ENCODE results near the gene CFAP97. TPM values are rescaled to one million over a fixed set of nuclear protein-coding genes. Genes with fewer than 3 reads are reported as not detected.

CFAP97 gene
- total RNA-seq, 1 donor from 2014 or later, result 33.7 TPM

- no peak for DNase-seq
Observed at GRCh38 chr4:185196437-185196836, 7.4 kb downstream of the CFAP97 start.

- no peak for DNase-seq
Observed at GRCh38 chr4:185194924-185195888, 8.6 kb downstream of the CFAP97 start.

GRCh38 chr4:185192059-185192458, 11.7 kb downstream of the CFAP97 start:
- DNase-seq, result no peak

GRCh38 chr4:185190306-185190856, 13.4 kb downstream of the CFAP97 start:
- no peak for DNase-seq

- no peak for DNase-seq
Observed at GRCh38 chr4:185189606-185190305, 14.0 kb downstream of the CFAP97 start.

- DNase-seq, result no peak
Observed at GRCh38 chr4:185186769-185187168, 17.0 kb downstream of the CFAP97 start.

- peak; percentile 96 for DNase-seq
Observed at GRCh38 chr4:185183622-185184281, 20.0 kb downstream of the CFAP97 start.

- no peak for DNase-seq
Observed at GRCh38 chr4:185182239-185182638, 21.6 kb downstream of the CFAP97 start.

GRCh38 chr4:185179488-185179887, 24.3 kb downstream of the CFAP97 start:
- DNase-seq, result no peak

- DNase-seq, result no peak
Observed at GRCh38 chr4:185171373-185172071, 32.3 kb downstream of the CFAP97 start.

- no peak for DNase-seq
Observed at GRCh38 chr4:185167234-185167633, 36.6 kb downstream of the CFAP97 start.

GRCh38 chr4:185165605-185166063, 38.2 kb downstream of the CFAP97 start:
- DNase-seq, result no peak

- DNase-seq, result no peak
Observed at GRCh38 chr4:185151296-185151695, 52.5 kb downstream of the CFAP97 start.

GRCh38 chr4:185149392-185149791, 54.4 kb downstream of the CFAP97 start:
- no peak for DNase-seq

GRCh38 chr4:185145572-185145971, 58.2 kb downstream of the CFAP97 start:
- DNase-seq, result no peak

- no peak for DNase-seq
Observed at GRCh38 chr4:185144601-185145240, 59.1 kb downstream of the CFAP97 start.

- DNase-seq, result peak; percentile 75
Observed at GRCh38 chr4:185143601-185143969, 60.2 kb downstream of the CFAP97 start.

- peak; percentile 92 for DNase-seq
Observed at GRCh38 chr4:185142912-185143600, 60.7 kb downstream of the CFAP97 start, which contains the start of gene SLC25A4. TSS of gene SLC25A4 (plus strand) at chr4:185143266. CDS start at chr4:185143373, 107 bp downstream.

- no peak for DNase-seq
Observed at GRCh38 chr4:185142564-185142911, 61.3 kb downstream of the CFAP97 start.

GRCh38 chr4:185141777-185142176, 62.0 kb downstream of the CFAP97 start:
- DNase-seq, result no peak

- DNase-seq, result peak; percentile 7
Observed at GRCh38 chr4:185139736-185140135, 64.1 kb downstream of the CFAP97 start.

All from tongue (tissue), 2 donors.